CD4-positive, alpha-beta T cell treated with Interleukin-17A for 4 hours (primary cell): Measurements from ENCODE around the gene ADO.
"Not testable (repeated sequence)": the region's sequence is repeated elsewhere in the genome, so short reads cannot be mapped to it uniquely, and the experiment has no call there.

Source experiments
- DNase-seq: peaks from one replicate; pipeline ENCODE4 v3.0.0-alpha.2; 2020; ENCODE audit warnings: mixed read lengths

Gene ADO

GRCh38 chr10:62804356-62805230, at the start of gene ADO:
Gene ADO (plus strand): TSS chr10:62804720. CDS start chr10:62805060, 340 bp downstream.
- DNase-seq: peak; percentile 83

GRCh38 chr10:62754963-62755362, 49.6 kb upstream of the ADO start:
- DNase-seq: no peak

GRCh38 chr10:62755662-62756653, 48.6 kb upstream of the ADO start:
- peak; percentile 17 for DNase-seq

- DNase-seq: no peak
These were observed 44.8 kb upstream of the ADO start for GRCh38 chr10:62759599-62760175.

- no peak for DNase-seq
These were observed 44.1 kb upstream of the ADO start for GRCh38 chr10:62760401-62760800.

- DNase-seq: peak; percentile 37
These were observed 43.4 kb upstream of the ADO start for GRCh38 chr10:62761115-62761514.

GRCh38 chr10:62763155-62763554, 41.4 kb upstream of the ADO start:
- no peak for DNase-seq

GRCh38 chr10:62764011-62764410, 40.5 kb upstream of the ADO start:
- DNase-seq: no peak

- DNase-seq: no peak
These were observed 38.8 kb upstream of the ADO start for GRCh38 chr10:62765726-62766125.

- no peak for DNase-seq
These were observed 38.1 kb upstream of the ADO start for GRCh38 chr10:62766386-62766785.

GRCh38 chr10:62769574-62770242, 34.8 kb upstream of the ADO start:
- DNase-seq: no peak

- DNase-seq: no peak
These were observed 32.1 kb upstream of the ADO start for GRCh38 chr10:62772186-62772974.

GRCh38 chr10:62778125-62778524, 26.4 kb upstream of the ADO start:
- no peak for DNase-seq

GRCh38 chr10:62779487-62780248, 24.9 kb upstream of the ADO start:
- peak; percentile 83 for DNase-seq

GRCh38 chr10:62784537-62784936, 20.0 kb upstream of the ADO start:
- DNase-seq: not testable (repeated sequence)

GRCh38 chr10:62788285-62788684, 16.2 kb upstream of the ADO start:
- DNase-seq: not testable (repeated sequence)

GRCh38 chr10:62788861-62789467, 15.6 kb upstream of the ADO start:
- no peak for DNase-seq

- DNase-seq: no peak
These were observed 14.4 kb upstream of the ADO start for GRCh38 chr10:62790019-62790555.

- DNase-seq: no peak
These were observed 13.9 kb upstream of the ADO start for GRCh38 chr10:62790571-62790970.

GRCh38 chr10:62792261-62792660, 12.3 kb upstream of the ADO start:
- no peak for DNase-seq
